NCI-H128 (cell line): ENCODE results near the gene GABRB2.

Experiments
- DNase-seq: peaks from one replicate; lab custom pipeline; 2025; ENCODE audit not compliant: unreplicated experiment; lab: John Stamatoyannopoulos, UW

GABRB2 gene

GRCh38 chr5:161391724-161392123 lies 154.8 kb downstream of the GABRB2 start:
- no peak for DNase-seq

- no peak for DNase-seq
Observed at GRCh38 chr5:161391016-161391415, 155.5 kb downstream of the GABRB2 start.

GRCh38 chr5:161387121-161387520 lies 159.4 kb downstream of the GABRB2 start:
- DNase-seq = no peak

GRCh38 chr5:161385027-161385426 lies 161.5 kb downstream of the GABRB2 start:
- no peak for DNase-seq

- DNase-seq = no peak
Observed at GRCh38 chr5:161382685-161383084, 163.8 kb downstream of the GABRB2 start.

- DNase-seq = no peak
Observed at GRCh38 chr5:161380486-161380885, 166.0 kb downstream of the GABRB2 start.

GRCh38 chr5:161378701-161379100 lies 167.8 kb downstream of the GABRB2 start:
- no peak for DNase-seq

- DNase-seq = no peak
Observed at GRCh38 chr5:161376034-161376433, 170.5 kb downstream of the GABRB2 start.

GRCh38 chr5:161373345-161373707 lies 173.2 kb downstream of the GABRB2 start:
- no peak for DNase-seq

- DNase-seq = no peak
Observed at GRCh38 chr5:161372682-161373344, 173.7 kb downstream of the GABRB2 start.

- DNase-seq = no peak
Observed at GRCh38 chr5:161369022-161369421, 177.5 kb downstream of the GABRB2 start.

- DNase-seq = no peak
Observed at GRCh38 chr5:161358446-161358845, 188.1 kb downstream of the GABRB2 start.

GRCh38 chr5:161344234-161344633 lies 202.3 kb downstream of the GABRB2 start:
- no peak for DNase-seq

- no peak for DNase-seq
Observed at GRCh38 chr5:161342886-161343285, 203.6 kb downstream of the GABRB2 start.

GRCh38 chr5:161340012-161340411 lies 206.5 kb downstream of the GABRB2 start:
- no peak for DNase-seq

- DNase-seq = no peak
Observed at GRCh38 chr5:161333194-161333880, 213.2 kb downstream of the GABRB2 start.

GRCh38 chr5:161332343-161332742 lies 214.2 kb downstream of the GABRB2 start:
- DNase-seq = no peak

- no peak for DNase-seq
Observed at GRCh38 chr5:161314033-161314432, 232.5 kb downstream of the GABRB2 start.

GRCh38 chr5:161312882-161313281 lies 233.6 kb downstream of the GABRB2 start:
- DNase-seq = no peak

GRCh38 chr5:161311965-161312364 lies 234.6 kb downstream of the GABRB2 start:
- DNase-seq = no peak

- DNase-seq = no peak
Observed at GRCh38 chr5:161311146-161311708, 235.3 kb downstream of the GABRB2 start.

GRCh38 chr5:161306351-161306995 lies 240.1 kb downstream of the GABRB2 start:
- no peak for DNase-seq
